IgD-negative memory B cell (primary cell): ENCODE data around the gene IL18RAP. TPM values are rescaled to one million over a fixed set of nuclear protein-coding genes. Genes with fewer than 3 reads are reported as not detected.
A peak's percentile ranks its signal among the peaks of the same experiment; 100 is the strongest.

ENCODE experiments used
- H3K27ac Mint-ChIP-seq, 3 donors: one replicate each; pipeline ENCODE4 v1.8.0; 2020 to 2022; ENCODE audit warnings: mild to moderate bottlenecking in 3 of 3, mixed read lengths in 3 of 3, moderate library complexity in 1 of 3
- H3K27me3 Mint-ChIP-seq: one replicate; pipeline ENCODE4 v1.8.0; 2021; ENCODE audit warnings: mixed read lengths
- H3K36me3 Mint-ChIP-seq: one replicate; pipeline ENCODE4 v1.8.0; 2020; ENCODE audit warnings: mild to moderate bottlenecking, mixed read lengths
- H3K4me1 Mint-ChIP-seq, 3 donors: one replicate each; pipeline ENCODE4 v1.8.0; 2020 to 2022; ENCODE audit warnings: mixed read lengths in 3 of 3, mild to moderate bottlenecking in 1 of 3
- H3K4me3 Mint-ChIP-seq, 4 donors: one replicate each; pipeline ENCODE4 v1.8.0; 2020 to 2022; ENCODE audit warnings: mild to moderate bottlenecking in 4 of 4, mixed read lengths in 4 of 4, moderate library complexity in 3 of 4
- H3K9me3 Mint-ChIP-seq, 3 donors: one replicate each; pipeline ENCODE4 v1.8.0; 2020 to 2021; ENCODE audit warnings: mixed read lengths in 3 of 3, mild to moderate bottlenecking in 1 of 3
- polyA plus RNA-seq: library from polyadenylated mRNA; unstranded; fragments of 300-500 nt; fragmentation: Illumina TruSeq; gene quantifications from one replicate; pipeline ENCODE4 v1.2.3, GENCODE V29; 2021

The IL18RAP gene
- polyA plus RNA-seq, 1 donor from 2014 or later: 0.55 TPM

DNA sequence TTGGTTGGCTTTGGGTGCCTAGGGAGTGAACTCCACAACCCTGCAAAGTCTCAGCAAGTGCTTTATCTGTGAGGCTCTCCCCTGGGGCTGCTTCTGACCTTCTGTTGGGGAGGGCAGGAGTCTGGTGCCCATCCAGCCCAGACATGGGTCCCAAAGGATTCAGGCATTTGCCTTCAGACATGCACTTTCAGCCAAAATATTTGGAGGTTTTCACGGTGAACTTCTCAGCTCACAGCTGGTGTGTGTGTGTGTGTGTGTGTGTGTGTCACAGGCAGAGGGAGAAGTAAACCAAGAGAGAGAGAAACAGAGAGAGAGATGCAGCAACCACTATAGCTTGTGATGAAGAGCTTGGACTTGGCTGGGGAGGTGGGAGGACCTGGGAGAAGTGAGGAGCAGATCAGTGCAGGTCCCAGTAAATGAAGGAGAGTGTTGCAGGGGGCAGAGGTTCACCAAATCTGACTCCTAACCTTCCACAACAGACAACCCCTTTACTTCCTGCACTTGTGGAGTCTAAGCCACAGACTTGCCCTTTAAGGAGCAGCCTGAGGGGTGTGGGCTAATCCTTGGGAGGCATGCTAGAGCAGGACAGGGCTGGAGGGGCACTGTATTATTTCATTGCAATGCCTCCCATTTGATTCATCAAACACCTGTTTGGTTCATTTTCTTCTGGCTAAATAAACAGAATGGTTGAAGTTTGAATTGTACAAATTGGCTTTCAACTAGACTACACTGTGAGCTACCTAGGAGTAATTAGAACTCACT is 64.2 kb downstream of the IL18RAP start:
- Mint-ChIP-seq H3K9me3 (peaks cover 1 to 5% (median 2%) of the 10 kb centered on the region in 3 donors), H3K4me1 (peaks cover 0 to 5% (median 4%) of the 10 kb centered on the region in 3 donors), H3K27me3 (peaks cover 12% of the 10 kb centered on the region), H3K36me3 (no peaks in the 10 kb centered on the region), H3K4me3 (no peak overlapping the region), H3K27ac (no peak overlapping the region)

DNA sequence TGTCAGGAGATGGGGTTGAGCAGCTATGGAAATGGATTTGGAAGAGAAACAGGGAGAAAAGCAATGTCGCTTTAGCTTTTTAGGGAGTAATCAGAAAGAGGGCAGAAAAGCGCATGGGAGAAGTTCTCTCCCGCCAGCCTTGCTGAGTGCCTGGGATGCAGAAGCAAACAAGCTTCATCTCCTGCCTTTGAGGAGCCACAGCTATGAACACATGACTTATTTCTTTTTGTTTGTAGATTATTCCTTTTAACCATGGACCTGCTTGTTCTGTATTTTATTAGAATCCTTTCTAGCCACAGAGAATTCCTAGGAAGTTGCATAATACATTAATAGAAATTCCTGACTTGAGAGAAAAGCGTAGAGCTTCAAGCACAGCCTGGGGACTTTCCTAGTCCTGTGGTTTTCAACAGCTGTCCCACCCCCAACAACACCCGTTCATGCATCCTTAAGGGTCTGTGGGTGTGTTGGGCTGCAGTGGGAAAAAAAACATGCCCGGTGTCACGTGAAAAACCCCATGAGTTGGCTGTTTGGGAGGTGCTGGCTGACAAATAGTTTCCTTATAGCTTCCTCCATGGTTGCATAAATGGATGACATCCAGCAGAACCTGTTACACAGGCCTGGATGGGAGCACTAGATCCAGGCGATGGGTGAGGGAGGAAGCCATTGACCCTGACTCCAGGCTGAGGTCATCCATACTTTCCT is 65.0 kb downstream of the IL18RAP start:
- Mint-ChIP-seq H3K27ac (no peak overlapping the region), H3K4me1 (peaks cover 0 to 5% (median 4%) of the 10 kb centered on the region in 3 donors), H3K9me3 (peaks cover 1 to 8% (median 2%) of the 10 kb centered on the region in 3 donors), H3K27me3 (peaks cover 12% of the 10 kb centered on the region), H3K36me3 (no peaks in the 10 kb centered on the region), H3K4me3 (no peak overlapping the region)

DNA sequence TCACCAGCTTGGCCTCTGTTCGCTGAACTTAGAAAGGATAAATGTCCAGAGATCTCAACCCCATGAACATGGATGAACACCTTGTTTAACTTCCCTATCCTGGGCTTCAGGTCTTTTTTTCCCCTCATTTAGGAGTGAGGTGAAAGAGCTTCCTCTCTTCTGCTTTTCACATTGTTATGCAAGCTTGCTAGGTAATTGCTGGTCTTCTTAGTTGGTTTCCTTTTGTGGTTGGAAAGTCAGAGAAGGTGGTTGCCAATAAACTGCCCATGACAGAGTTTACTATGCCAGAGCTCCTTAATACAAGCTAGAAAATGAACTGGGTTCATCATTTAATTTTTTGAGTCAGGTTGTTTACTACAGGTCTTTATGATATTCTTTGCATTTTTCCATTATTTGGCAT is 66.7 kb downstream of the IL18RAP start:
- Mint-ChIP-seq H3K4me3 (no peak overlapping the region), H3K36me3 (no peaks in the 10 kb centered on the region), H3K27me3 (peaks cover 13% of the 10 kb centered on the region), H3K4me1 (peaks cover 0 to 5% (median 4%) of the 10 kb centered on the region in 3 donors), H3K27ac (no peak overlapping the region), H3K9me3 (peaks cover 3 to 12% (median 7%) of the 10 kb centered on the region in 3 donors)

DNA sequence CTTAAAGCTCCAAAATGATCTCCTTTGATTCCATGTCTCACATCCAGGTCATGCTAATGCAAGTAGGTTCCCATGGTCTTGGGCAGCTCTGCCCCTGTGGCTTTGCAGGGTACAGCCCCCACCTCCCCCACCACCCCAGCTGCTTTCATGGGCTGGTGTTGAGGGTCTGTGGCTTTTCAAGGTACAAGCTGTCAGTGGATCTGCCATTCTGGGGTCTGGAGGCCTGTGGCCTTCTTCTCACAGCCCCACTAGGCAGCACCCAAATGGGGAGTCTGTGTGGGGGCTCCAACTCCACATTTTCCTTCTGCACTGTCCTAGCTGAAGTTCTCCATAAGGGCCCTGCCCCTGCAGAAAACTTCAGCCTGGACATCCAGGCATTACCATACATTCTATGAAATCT is 69.0 kb downstream of the IL18RAP start:
- H3K4me3 Mint-ChIP-seq: no peak overlapping the region
- no peaks in the 10 kb centered on the region for H3K36me3 Mint-ChIP-seq
- H3K27ac Mint-ChIP-seq: no peak overlapping the region
- H3K27me3 Mint-ChIP-seq: peaks cover 9% of the 10 kb centered on the region
- peaks cover 0 to 5% (median 4%) of the 10 kb centered on the region in 3 donors for H3K4me1 Mint-ChIP-seq
- peaks cover 3 to 12% (median 7%) of the 10 kb centered on the region in 3 donors for H3K9me3 Mint-ChIP-seq

DNA sequence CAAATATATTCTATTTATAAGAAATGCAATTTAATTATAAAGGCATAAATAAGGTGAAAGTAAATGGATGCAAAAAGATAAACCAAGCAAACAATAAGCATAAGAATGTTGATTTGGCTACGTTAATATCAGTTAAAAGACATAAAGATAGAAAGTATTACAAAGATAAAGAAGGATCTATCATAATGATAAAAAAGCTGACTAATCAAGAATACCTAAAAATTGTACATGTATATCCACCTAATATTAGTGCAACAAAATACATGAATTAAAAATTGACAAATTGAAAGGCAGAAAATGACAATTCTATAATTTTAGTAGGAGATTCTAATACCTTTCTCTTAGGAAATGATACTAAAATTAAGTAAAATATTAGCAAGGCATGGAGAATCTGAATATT is 71.6 kb downstream of the IL18RAP start:
- Mint-ChIP-seq H3K9me3 (peaks cover 3 to 12% (median 7%) of the 10 kb centered on the region in 3 donors), H3K4me3 (no peak overlapping the region), H3K27ac (no peak overlapping the region), H3K27me3 (peaks cover 6% of the 10 kb centered on the region), H3K4me1 (peaks cover 0 to 4% (median 2%) of the 10 kb centered on the region in 3 donors), H3K36me3 (no peaks in the 10 kb centered on the region)

DNA sequence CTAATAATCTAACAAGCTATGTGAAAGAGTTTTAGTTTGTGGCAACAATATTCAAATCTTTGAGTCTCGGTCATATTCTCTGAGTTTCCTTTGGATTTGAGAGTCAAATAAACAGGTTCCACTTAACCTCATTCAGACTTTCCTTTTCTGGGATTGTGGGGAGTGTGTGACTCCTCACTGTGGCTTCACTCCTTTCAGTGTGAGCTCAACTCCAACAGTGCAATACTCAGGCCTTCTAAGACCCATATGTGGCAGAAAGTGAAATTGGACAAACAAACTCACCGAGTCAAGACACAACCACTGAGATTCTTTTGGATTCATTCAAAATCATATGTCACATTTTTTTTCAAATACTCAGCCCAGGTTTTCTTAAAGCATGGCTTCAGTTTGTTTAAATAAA is 75.5 kb downstream of the IL18RAP start:
- Mint-ChIP-seq H3K4me3 (no peak overlapping the region), H3K4me1 (no peaks in the 10 kb centered on the region), H3K36me3 (no peaks in the 10 kb centered on the region), H3K27me3 (peaks cover 1% of the 10 kb centered on the region), H3K27ac (peak overlapping the region in 1 of 3 donors; percentile 11), H3K9me3 (peaks cover 0 to 3% (median 0%) of the 10 kb centered on the region in 3 donors)

DNA sequence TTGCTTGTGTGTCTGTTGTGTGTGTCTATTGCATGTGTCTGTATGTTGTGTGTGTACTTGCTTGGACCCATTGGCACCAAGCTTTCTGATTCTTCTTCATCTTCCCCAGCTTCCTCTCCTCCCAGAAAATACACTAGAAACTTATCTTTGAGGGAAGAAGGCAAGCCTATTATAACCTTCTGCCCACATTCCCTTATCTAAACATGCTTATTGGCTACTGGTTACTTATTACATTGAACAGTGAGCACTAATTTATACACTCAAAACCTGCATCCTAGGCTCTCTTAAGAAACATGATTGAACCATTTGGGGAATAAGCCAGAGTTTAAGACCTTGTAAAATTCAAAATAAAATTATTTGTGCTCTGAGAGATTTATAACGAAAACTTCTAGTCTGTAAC is 76.6 kb downstream of the IL18RAP start:
- Mint-ChIP-seq H3K4me3 (no peak overlapping the region), H3K9me3 (no peaks in the 10 kb centered on the region), H3K36me3 (no peaks in the 10 kb centered on the region), H3K27me3 (peaks cover 3% of the 10 kb centered on the region), H3K4me1 (no peaks in the 10 kb centered on the region), H3K27ac (no peak overlapping the region)

Other genes with a start within 250 kb of the IL18RAP start
- gene IL1RL2, start 236.1 kb upstream of the IL18RAP start, polyA plus RNA-seq: not detected
- not detected for gene IL1RL1, start 111.6 kb upstream of the IL18RAP start, polyA plus RNA-seq
- gene IL18R1, start 67.4 kb upstream of the IL18RAP start, polyA plus RNA-seq: 2.2 TPM
- not detected for gene SLC9A4, start 50.1 kb downstream of the IL18RAP start, polyA plus RNA-seq
- gene SLC9A2, start 196.4 kb downstream of the IL18RAP start, polyA plus RNA-seq: not detected